Left lung (tissue), 10 donors: ENCODE results near the gene MYOZ1. TPM values are rescaled to one million over a fixed set of nuclear protein-coding genes. Genes with fewer than 3 reads are reported as not detected.

ENCODE experiments used
- ATAC-seq: fragments of 200-7000 bp; cut with Tn5 transposase; one replicate; pipeline ENCODE4 v1.9.1; 2020; ENCODE audit warnings: moderate library complexity
- DNase-seq, 4 donors: peaks; one replicate each; pipeline ENCODE4 v3.0.0-alpha.2; 2013 to 2020
- H3K27ac ChIP-seq, 2 donors: fragments of 200-600 bp; sonication (generic) in 1 of 2; one replicate each; pipeline versions ENCODE4 v1.5.0 to v1.8.0; 2020 to 2021
- H3K27me3 ChIP-seq, 2 donors: fragments of 200-600 bp; sonication (generic) in 1 of 2; one replicate each; pipeline versions ENCODE4 v1.5.0 to v1.8.0; 2020 to 2021
- H3K36me3 ChIP-seq, 2 donors: fragments of 200-600 bp; sonication (generic) in 1 of 2; one replicate each; pipeline versions ENCODE4 v1.5.0 to v1.8.0; 2020 to 2021
- H3K4me1 ChIP-seq, 2 donors: fragments of 200-600 bp; one replicate each; pipeline ENCODE4 v1.8.0; 2021
- H3K4me3 ChIP-seq, 2 donors: fragments of 200-600 bp; sonication (generic) in 1 of 2; one replicate each; pipeline versions ENCODE4 v1.5.0 to v1.8.0; 2020 to 2021; ENCODE audit warnings: mild to moderate bottlenecking in 1 of 2
- H3K9me3 ChIP-seq, 2 donors: fragments of 200-600 bp; sonication (generic) in 1 of 2; one replicate each; pipeline versions ENCODE4 v1.5.0 to v1.8.0; 2020 to 2021
- CTCF ChIP-seq, 2 donors: fragments of 200-600 bp; sonication (generic) in 1 of 2; IDR thresholded peaks; one replicate each; pipeline versions ENCODE4 v1.5.0 to v1.8.0; 2021; ENCODE audit warnings: antibody characterized with exemption in 2 of 2
- intact Hi-C, 2 donors: fragments of 100-400 bp; cut with DNase I; formaldehyde crosslinking; loops; one replicate each; pipeline versions ENCODE4 v1.11.2 to v1.14.2; 2022
- polyA plus RNA-seq, 6 donors: library from polyadenylated mRNA; unstranded; fragments of 120-200 nt; gene quantifications; one replicate each; pipeline ENCODE4 v1.2.1, GENCODE V29; 2013; ENCODE audit not compliant: insufficient read length in 6 of 6
- total RNA-seq, 2 donors: library from RNA; stranded (reverse); fragmentation: NEBNext Ultra II Directional; extraction: Animal tissue kit (Norgen Biotek cat#: 25700); gene quantifications; one replicate each; pipeline ENCODE4 v1.2.1, GENCODE V29; 2021
- donor health status: DM: no; HTN: yes; CAD: no.
- donor health status: DM: no; HTN: no; CAD: no.

Gene MYOZ1
- total and polyA plus RNA-seq, 8 donors, result 0.99 to 3.1 (median 2.7) TPM

- Histone ChIP-seq H3K4me3 (no peak overlapping the region), H3K9me3 (no peaks in the 10 kb centered on the region), H3K27me3 (no peaks in the 10 kb centered on the region), H3K36me3 (no peaks in the 10 kb centered on the region), H3K4me1 (peaks cover 10 to 28% of the 10 kb centered on the region in 2 donors), H3K27ac (peak overlapping the region in 1 of 2 donors; percentile 47)
- DNase-seq, result no peak
- no peak for TF ChIP-seq CTCF (IDR thresholded peaks at IDR 0.05)
- intact Hi-C loops, result no loop called here
- ATAC-seq, result no peak
Observed at GRCh38 chr10:73593110-73593509, 48.2 kb downstream of the MYOZ1 start.

GRCh38 chr10:73591935-73592699 lies 49.2 kb downstream of the MYOZ1 start:
- ATAC-seq (peak; percentile 93), DNase-seq (peak in 3 of 4 donors; percentile 34 to 77 (median 76))
- peaks cover 11 to 33% of the 10 kb centered on the region in 2 donors for H3K4me1 ChIP-seq
- no peaks in the 10 kb centered on the region for H3K9me3 ChIP-seq
- no peak for TF ChIP-seq CTCF (IDR thresholded peaks at IDR 0.05)
- intact Hi-C loops, result no loop called here
- peak overlapping the region; percentile 71 to 80 for H3K27ac ChIP-seq
- H3K36me3 ChIP-seq, result no peaks in the 10 kb centered on the region
- H3K4me3 ChIP-seq, result no peak overlapping the region
- H3K27me3 ChIP-seq, result no peaks in the 10 kb centered on the region

GRCh38 chr10:73590881-73591799 lies 50.1 kb downstream of the MYOZ1 start, which contains the start of gene USP54:
Gene USP54 (minus strand): TSS chr10:73591342. CDS start chr10:73575658, 15,684 bp downstream.
- intact Hi-C loops, result no loop called here

GRCh38 chr10:73589563-73590126 lies 51.6 kb downstream of the MYOZ1 start:
- no peak overlapping the region for H3K27ac ChIP-seq
- H3K4me3 ChIP-seq, result no peak overlapping the region
- ATAC-seq, result peak; percentile 32
- intact Hi-C loops, result no loop called here
- DNase-seq, result no peak
- no peaks in the 10 kb centered on the region for H3K9me3 ChIP-seq
- H3K27me3 ChIP-seq, result no peaks in the 10 kb centered on the region
- TF ChIP-seq CTCF (IDR thresholded peaks at IDR 0.05), result no peak
- no peaks in the 10 kb centered on the region for H3K36me3 ChIP-seq
- peaks cover 21 to 55% of the 10 kb centered on the region in 2 donors for H3K4me1 ChIP-seq

More at GRCh38 chr10:73590881-73591799, 50.1 kb downstream of the MYOZ1 start, which contains the start of gene USP54:
- Histone ChIP-seq H3K27ac (peak within 1 kb of the TSS; percentile 71 to 80), H3K4me3 (no peak within 1 kb of the TSS), H3K27me3 (no peaks in the 10 kb centered on the region), H3K36me3 (no peaks in the 10 kb centered on the region), H3K4me1 (peaks cover 21 to 43% of the 10 kb centered on the region in 2 donors), H3K9me3 (no peaks in the 10 kb centered on the region)
- no peak for TF ChIP-seq CTCF (IDR thresholded peaks at IDR 0.05)
- DNase-seq (peak in 1 of 4 donors; percentile 37), ATAC-seq (peak; percentile 70)
